ENCODE data around the gene UGT2B11. TPM values are rescaled to one million over a fixed set of nuclear protein-coding genes. Genes with fewer than 3 reads are reported as not detected.
"Not testable (repeated sequence)": the region's sequence is repeated elsewhere in the genome, so short reads cannot be mapped to it uniquely, and the experiment has no call there.

UGT2B11 gene
- polyA plus RNA-seq, 1 donor (not counting 4 experiments of a cell fraction or from before 2014, with no cell fraction given), result not detected

DNA sequence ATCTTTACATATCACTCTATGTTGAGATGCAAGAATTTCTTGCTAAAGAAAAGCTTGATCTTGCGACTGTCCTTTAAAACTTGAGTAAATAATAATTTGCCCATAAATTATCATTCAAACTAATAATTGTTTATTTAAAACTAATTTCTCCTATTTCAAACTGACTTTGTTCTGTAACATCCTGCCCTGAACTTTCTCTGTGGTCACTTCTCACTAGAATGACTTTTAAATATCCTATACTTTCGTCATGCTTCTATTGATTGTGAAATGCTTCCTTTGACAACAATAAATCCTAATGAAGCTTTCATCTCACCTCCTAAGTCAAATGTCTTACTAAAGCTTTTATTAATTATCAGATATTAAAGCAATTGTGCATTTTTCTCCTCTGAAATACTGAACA, 27.2 kb upstream of the UGT2B11 start:
- H3K27ac ChIP-seq (ENCODE audit: control insufficient read depth, insufficient read depth, low read length); H2AFZ ChIP-seq (ENCODE audit: control insufficient read depth, low read length); H3K9me1 ChIP-seq (ENCODE audit: control insufficient read depth, extremely low read depth, insufficient read depth, low read length); H3K79me2 ChIP-seq (ENCODE audit: control insufficient read depth, insufficient read depth, low read length); H3K9ac ChIP-seq (ENCODE audit: control insufficient read depth, extremely low read depth, insufficient read depth, low read length); H3K9me3 ChIP-seq (ENCODE audit: control insufficient read depth, low read depth, low read length); H4K20me1 ChIP-seq (ENCODE audit: control insufficient read depth, extremely low read depth, insufficient read depth, low read length); DNase-seq (ENCODE audit: low read depth, low spot score); FAIRE-seq; H3K36me3 ChIP-seq (ENCODE audit: control insufficient read depth in 2 of 2, extremely low read depth in 1 of 2, insufficient read depth in 2 of 2, low read length in 2 of 2); H3K4me1 ChIP-seq (ENCODE audit: control insufficient read depth, extremely low read depth, insufficient read depth, low read length); dilution Hi-C loops (cut with MboI; ENCODE audit: extremely low pct_ligation_motif_present, low sequenced_read_pairs); H3K4me3 ChIP-seq (ENCODE audit: control insufficient read depth in 2 of 3, extremely low read depth in 1 of 3, insufficient read depth in 2 of 3, low read depth in 1 of 3, low read length in 3 of 3); H3K4me2 ChIP-seq (ENCODE audit: control insufficient read depth, extremely low read depth, insufficient read depth, low read depth, low read length); H3K27me3 ChIP-seq (ENCODE audit: control insufficient read depth, extremely low read depth, insufficient read depth, low read length): not testable (repeated sequence)

DNA sequence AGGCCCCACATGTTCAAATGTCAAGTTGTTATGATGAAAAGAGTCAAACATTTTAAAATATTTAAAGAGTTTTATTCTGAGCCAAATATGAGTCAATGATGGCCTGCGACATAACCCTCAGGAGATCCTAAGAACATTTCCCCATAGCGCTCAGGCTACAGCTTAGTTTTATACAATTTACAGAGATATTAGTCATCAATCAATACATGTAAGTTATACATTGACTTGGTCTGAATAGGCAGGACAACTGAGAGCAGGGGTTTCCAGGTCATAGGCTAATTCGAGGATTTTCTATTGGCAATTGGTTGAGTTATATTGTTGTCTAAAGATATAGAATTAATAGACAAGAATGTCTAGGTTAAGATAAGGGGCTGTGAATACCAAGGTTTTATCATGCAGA, 26.2 kb upstream of the UGT2B11 start:
- H3K9me1 ChIP-seq (ENCODE audit: control insufficient read depth, extremely low read depth, insufficient read depth, low read length); DNase-seq (ENCODE audit: low read depth, low spot score); H3K4me2 ChIP-seq (ENCODE audit: control insufficient read depth, extremely low read depth, insufficient read depth, low read depth, low read length); FAIRE-seq; H4K20me1 ChIP-seq (ENCODE audit: control insufficient read depth, extremely low read depth, insufficient read depth, low read length); H3K79me2 ChIP-seq (ENCODE audit: control insufficient read depth, insufficient read depth, low read length); dilution Hi-C loops (cut with MboI; ENCODE audit: extremely low pct_ligation_motif_present, low sequenced_read_pairs); H2AFZ ChIP-seq (ENCODE audit: control insufficient read depth, low read length); H3K27ac ChIP-seq (ENCODE audit: control insufficient read depth, insufficient read depth, low read length); H3K27me3 ChIP-seq (ENCODE audit: control insufficient read depth, extremely low read depth, insufficient read depth, low read length); H3K9me3 ChIP-seq (ENCODE audit: control insufficient read depth, low read depth, low read length); H3K9ac ChIP-seq (ENCODE audit: control insufficient read depth, extremely low read depth, insufficient read depth, low read length); H3K36me3 ChIP-seq (ENCODE audit: control insufficient read depth in 2 of 2, extremely low read depth in 1 of 2, insufficient read depth in 2 of 2, low read length in 2 of 2); H3K4me3 ChIP-seq (ENCODE audit: control insufficient read depth in 2 of 3, extremely low read depth in 1 of 3, insufficient read depth in 2 of 3, low read depth in 1 of 3, low read length in 3 of 3); H3K4me1 ChIP-seq (ENCODE audit: control insufficient read depth, extremely low read depth, insufficient read depth, low read length): not testable (repeated sequence)

DNA sequence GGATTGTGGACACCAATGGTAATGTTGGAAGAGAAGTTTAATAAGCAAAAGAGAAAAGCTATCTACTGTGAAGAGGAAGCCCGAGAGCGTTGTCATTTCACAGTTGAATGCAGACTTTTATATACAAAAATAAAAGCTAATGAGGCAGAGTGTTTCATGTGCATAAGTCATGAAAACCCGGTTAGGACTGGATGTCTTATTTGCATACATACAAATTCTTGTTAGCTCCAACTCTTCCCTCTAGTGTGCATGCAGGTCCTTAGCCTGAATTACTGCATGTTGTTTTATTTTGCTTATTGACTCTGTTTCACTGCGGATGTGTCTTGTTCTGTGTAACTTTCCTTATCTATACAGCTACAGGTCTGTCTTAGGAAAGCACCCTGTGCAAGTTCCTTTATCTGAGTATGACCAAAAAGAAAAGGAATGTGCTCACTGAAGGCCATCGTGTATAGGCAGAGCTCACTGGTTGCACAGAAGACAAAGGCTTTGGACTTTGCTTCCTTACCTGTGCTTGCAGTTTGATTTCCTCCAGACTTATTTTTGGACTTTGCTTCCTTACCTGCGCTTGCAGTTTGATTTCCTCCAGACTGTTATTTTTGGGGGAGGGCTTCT, 25.1 kb upstream of the UGT2B11 start:
- Histone ChIP-seq H3K4me2 (ENCODE audit: control insufficient read depth, extremely low read depth, insufficient read depth, low read depth, low read length) (no peak overlapping the region), H3K9me1 (ENCODE audit: control insufficient read depth, extremely low read depth, insufficient read depth, low read length) (no peaks in the 10 kb centered on the region), H3K4me1 (ENCODE audit: control insufficient read depth, extremely low read depth, insufficient read depth, low read length) (no peaks in the 10 kb centered on the region), H3K9me3 (ENCODE audit: control insufficient read depth, low read depth, low read length) (no peaks in the 10 kb centered on the region), H3K4me3 (ENCODE audit: control insufficient read depth in 2 of 3, extremely low read depth in 1 of 3, insufficient read depth in 2 of 3, low read depth in 1 of 3, low read length in 3 of 3) (no peak overlapping the region), H3K36me3 (ENCODE audit: control insufficient read depth in 2 of 2, extremely low read depth in 1 of 2, insufficient read depth in 2 of 2, low read length in 2 of 2) (no peaks in the 10 kb centered on the region), H2AFZ (ENCODE audit: control insufficient read depth, low read length) (no peak overlapping the region), H3K27ac (ENCODE audit: control insufficient read depth, insufficient read depth, low read length) (no peak overlapping the region), H3K9ac (ENCODE audit: control insufficient read depth, extremely low read depth, insufficient read depth, low read length) (no peak overlapping the region), H3K79me2 (ENCODE audit: control insufficient read depth, insufficient read depth, low read length) (no peaks in the 10 kb centered on the region), H3K27me3 (ENCODE audit: control insufficient read depth, extremely low read depth, insufficient read depth, low read length) (no peaks in the 10 kb centered on the region), H4K20me1 (ENCODE audit: control insufficient read depth, extremely low read depth, insufficient read depth, low read length) (no peaks in the 10 kb centered on the region)
- no peak for DNase-seq (ENCODE audit: low read depth, low spot score)
- TF ChIP-seq, protein P1, sequence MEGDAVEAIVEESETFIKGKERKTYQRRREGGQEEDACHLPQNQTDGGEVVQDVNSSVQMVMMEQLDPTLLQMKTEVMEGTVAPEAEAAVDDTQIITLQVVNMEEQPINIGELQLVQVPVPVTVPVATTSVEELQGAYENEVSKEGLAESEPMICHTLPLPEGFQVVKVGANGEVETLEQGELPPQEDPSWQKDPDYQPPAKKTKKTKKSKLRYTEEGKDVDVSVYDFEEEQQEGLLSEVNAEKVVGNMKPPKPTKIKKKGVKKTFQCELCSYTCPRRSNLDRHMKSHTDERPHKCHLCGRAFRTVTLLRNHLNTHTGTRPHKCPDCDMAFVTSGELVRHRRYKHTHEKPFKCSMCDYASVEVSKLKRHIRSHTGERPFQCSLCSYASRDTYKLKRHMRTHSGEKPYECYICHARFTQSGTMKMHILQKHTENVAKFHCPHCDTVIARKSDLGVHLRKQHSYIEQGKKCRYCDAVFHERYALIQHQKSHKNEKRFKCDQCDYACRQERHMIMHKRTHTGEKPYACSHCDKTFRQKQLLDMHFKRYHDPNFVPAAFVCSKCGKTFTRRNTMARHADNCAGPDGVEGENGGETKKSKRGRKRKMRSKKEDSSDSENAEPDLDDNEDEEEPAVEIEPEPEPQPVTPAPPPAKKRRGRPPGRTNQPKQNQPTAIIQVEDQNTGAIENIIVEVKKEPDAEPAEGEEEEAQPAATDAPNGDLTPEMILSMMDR (optimal IDR thresholded peaks at IDR 0.05 in 1 of 3, IDR thresholded peaks at IDR 0.05 in 1 of 3, conservative IDR thresholded peaks at IDR 0.05 in 1 of 3; ENCODE audit: extremely low read depth in 1 of 3, insufficient read depth in 2 of 3, low read length in 3 of 3), result no peak
- no peak for TF ChIP-seq EZH2 (IDR thresholded peaks at IDR 0.05; ENCODE audit: low read length)
- dilution Hi-C loops (cut with MboI; ENCODE audit: extremely low pct_ligation_motif_present, low sequenced_read_pairs), result no loop called here
- no peak for FAIRE-seq

All from keratinocyte (primary cell).